B cell (primary cell): ENCODE measurements around the gene APOD. TPM values are rescaled to one million over a fixed set of nuclear protein-coding genes. Genes with fewer than 3 reads are reported as not detected.
"Not testable (repeated sequence)": the region's sequence is repeated elsewhere in the genome, so short reads cannot be mapped to it uniquely, and the experiment has no call there.

Experiments
- ATAC-seq: fragments of 200-7000 bp; cut with Tn5 transposase; one replicate; pipeline ENCODE4 v1.10.0; 2021; ENCODE audit warnings: low read depth, mild to moderate bottlenecking, moderate number of reproducible peaks, moderate library complexity
- CTCF ChIA-PET: fragments of 350-600 bp; sonication (Branson Sonifier 250); formaldehyde crosslinking; loops from one replicate; lab custom pipeline; 2021; ENCODE audit warnings: antibody characterized with exemption, inconsistent platforms; lab: Charles Lee
- POLR2A ChIA-PET: fragments of 350-600 bp; sonication (Branson Sonifier 250); formaldehyde crosslinking; loops from one replicate; lab custom pipeline; 2021; ENCODE audit warnings: antibody characterized with exemption; lab: Charles Lee
- DNase-seq: peaks from one replicate; pipeline ENCODE4 v3.0.0; 2013
- H2AFZ ChIP-seq: 2 replicates; pipeline ENCODE4 v1.6.1; 2012; ENCODE audit warnings: mild to moderate bottlenecking, low read depth, low read length; ENCODE audit not compliant: insufficient read depth, poor library complexity, severe bottlenecking
- H3K27ac ChIP-seq, 2 donors: 1 replicate in 1 of 2; 2 replicates in 1 of 2; pipeline ENCODE4 v1.5.1; 2012 to 2013; ENCODE audit warnings: low read length in 2 of 2, mild to moderate bottlenecking in 2 of 2, moderate library complexity in 1 of 2
- H3K27me3 ChIP-seq, 4 experiments: fragments of 200-600 bp in 1 of 4; sonication (generic) in 1 of 4; replicated peaks in 1 of 4; 1 replicate in 2 of 4; 2 replicates in 2 of 4; pipeline versions ENCODE4 v1.6.1 to v1.7.0; 2013 to 2016; ENCODE audit warnings: low read length in 3 of 4, mild to moderate bottlenecking in 2 of 4, mixed read lengths in 1 of 4, moderate library complexity in 1 of 4; ENCODE audit not compliant: insufficient read depth in 4 of 4, control insufficient read depth in 3 of 4; ENCODE audit errors: control extremely low read depth in 1 of 4
- H3K36me3 ChIP-seq, 2 experiments: replicated peaks in 1 of 2; 1 replicate in 1 of 2; 2 replicates in 1 of 2; pipeline versions ENCODE4 v1.6.1 to v1.7.1; 2013; ENCODE audit warnings: low read length in 1 of 2; ENCODE audit not compliant: insufficient read depth in 2 of 2, control insufficient read depth in 1 of 2; ENCODE audit errors: control extremely low read depth in 1 of 2, extremely low read depth in 1 of 2
- H3K4me1 ChIP-seq, 2 donors: fragments of 200-600 bp in 1 of 2; sonication (generic) in 1 of 2; 1 replicate in 1 of 2; 2 replicates in 1 of 2; pipeline versions ENCODE4 v1.5.1 to v1.6.1; 2013 to 2017; ENCODE audit warnings: low read length in 2 of 2; ENCODE audit not compliant: control insufficient read depth in 2 of 2, insufficient read depth in 2 of 2
- H3K4me2 ChIP-seq: replicated peaks from 2 replicates; pipeline ENCODE3; 2012; ENCODE audit warnings: mild to moderate bottlenecking, low read depth, low read length; ENCODE audit not compliant: poor library complexity, severe bottlenecking
- H3K4me3 ChIP-seq, 5 experiments: fragments of 200-600 bp in 1 of 5; sonication (generic) in 1 of 5; 1 replicate in 3 of 5; 2 replicates in 2 of 5; pipeline versions ENCODE4 v1.5.1 to v1.7.0; 2011 to 2016; ENCODE audit warnings: low read length in 4 of 5, mild to moderate bottlenecking in 4 of 5, low read depth in 2 of 5, control low read depth in 1 of 5, moderate library complexity in 1 of 5; ENCODE audit not compliant: insufficient read depth in 1 of 5; ENCODE audit errors: control extremely low read depth in 1 of 5, extremely low read depth in 1 of 5
- H3K79me2 ChIP-seq: fragments of 200-600 bp; sonication (generic); one replicate; pipeline ENCODE4 v1.6.0; 2016; ENCODE audit warnings: low read length; ENCODE audit not compliant: control insufficient read depth, insufficient read depth
- H3K9ac ChIP-seq: fragments of 200-600 bp; sonication (generic); 2 replicates; pipeline ENCODE4 v1.6.1; 2017; ENCODE audit warnings: mild to moderate bottlenecking, low read length, moderate library complexity
- H3K9me3 ChIP-seq, 3 donors: one replicate each; pipeline versions ENCODE4 v1.6.1 to v1.7.1; 2013; ENCODE audit warnings: low read length in 2 of 3; ENCODE audit not compliant: control insufficient read depth in 2 of 3, insufficient read depth in 1 of 3; ENCODE audit errors: control extremely low read depth in 1 of 3
- H4K20me1 ChIP-seq: 2 replicates; pipeline ENCODE4 v1.6.0; 2012; ENCODE audit warnings: mild to moderate bottlenecking, low read length; ENCODE audit not compliant: insufficient read depth, control insufficient read depth, poor library complexity, severe bottlenecking
- H3K27ac Mint-ChIP-seq: one replicate; pipeline ENCODE4 v1.8.0; 2021; ENCODE audit warnings: mixed read lengths
- H3K27me3 Mint-ChIP-seq: one replicate; pipeline ENCODE4 v1.8.0; 2021; ENCODE audit warnings: mixed read lengths
- H3K4me1 Mint-ChIP-seq: one replicate; pipeline ENCODE4 v1.8.0; 2021; ENCODE audit warnings: mixed read lengths
- H3K4me3 Mint-ChIP-seq: one replicate; pipeline ENCODE4 v1.8.0; 2021; ENCODE audit warnings: mixed read lengths
- H3K9me3 Mint-ChIP-seq: one replicate; pipeline ENCODE4 v1.8.0; 2022; ENCODE audit warnings: mixed read lengths; ENCODE audit not compliant: insufficient read depth
- CTCF ChIP-seq: fragments of 200-600 bp; IDR thresholded peaks from one replicate; pipeline ENCODE4 v1.8.0; 2022; ENCODE audit warnings: antibody characterized with exemption, mild to moderate bottlenecking
- EZH2 ChIP-seq: IDR thresholded peaks from 2 replicates; pipeline ENCODE4 v1.6.1; 2012; ENCODE audit warnings: borderline replicate concordance, low read depth, mild to moderate bottlenecking, moderate library complexity, low read length; ENCODE audit not compliant: insufficient read depth, poor library complexity, severe bottlenecking
- WGBS: methylation state at CpG from one replicate; pipeline ENCODE4 v1.1.5; 2013; ENCODE audit warnings: missing lambda C conversion rate; ENCODE audit not compliant: insufficient coverage; 5-methylcytosine and 5-hydroxymethylcytosine counted together
- intact Hi-C: fragments of 100-400 bp; cut with micrococcal nuclease; formaldehyde crosslinking; loops from one replicate; pipeline ENCODE4 v1.10.0; 2022
- polyA plus RNA-seq: library from polyadenylated mRNA; depleted of rRNA; stranded (reverse); fragments of >200 nt; gene quantifications from 2 replicates; pipeline ENCODE4 v1.2.3, GENCODE V29; 2012
- total RNA-seq, 2 donors: library from RNA; stranded (reverse); fragments of 120-200 nt in 1 of 2; gene quantifications; 1 replicate in 1 of 2; 2 replicates in 1 of 2; pipeline versions ENCODE4 v1.2.3 to v1.2.4, GENCODE V29; 2013 to 2022

Gene APOD
- total and polyA plus RNA-seq, 2 donors (not counting 1 experiment from before 2014, with no cell fraction given), result 0.59 TPM; not detected in 1

GRCh38 chr3:195612075-195612800, 28.5 kb upstream of the APOD start:
- Mint-ChIP-seq H3K9me3 (peaks cover 1% of the 10 kb centered on the region), H3K4me3 (no peak overlapping the region), H3K27ac (no peak overlapping the region), H3K4me1 (peaks cover 3% of the 10 kb centered on the region), H3K27me3 (peaks cover 6% of the 10 kb centered on the region)
- Histone ChIP-seq H3K4me1 (peaks cover 0 to 3% of the 10 kb centered on the region in 2 donors), H3K36me3 (no peaks in the 10 kb centered on the region), H4K20me1 (no peaks in the 10 kb centered on the region), H3K9me3 (peaks cover 0 to 4% (median 1%) of the 10 kb centered on the region in 3 donors), H3K4me2 (no peak overlapping the region), H3K27ac (no peak overlapping the region), H3K27me3 (no peaks in the 10 kb centered on the region), H3K79me2 (no peaks in the 10 kb centered on the region), H3K4me3 (no peak overlapping the region), H3K9ac (no peak overlapping the region), H2AFZ (no peak overlapping the region)
- POLR2A ChIA-PET, result no interaction called here
- WGBS, result 85% methylated on average over 7 of the region's 8 CpGs
- DNase-seq (no peak), ATAC-seq (no peak)
- TF ChIP-seq CTCF (no peak), EZH2 (no peak)
- intact Hi-C loops, result no loop called here
- CTCF ChIA-PET, result no interaction called here

GRCh38 chr3:195609229-195609628, 25.5 kb upstream of the APOD start:
- intact Hi-C loops, result no loop called here
- Mint-ChIP-seq H3K27me3 (peaks cover 6% of the 10 kb centered on the region), H3K4me1 (no peaks in the 10 kb centered on the region), H3K27ac (no peak overlapping the region), H3K4me3 (no peak overlapping the region), H3K9me3 (peaks cover 3% of the 10 kb centered on the region)
- DNase-seq (no peak), ATAC-seq (no peak)
- Histone ChIP-seq H3K27me3 (no peaks in the 10 kb centered on the region), H3K4me2 (no peak overlapping the region), H4K20me1 (no peaks in the 10 kb centered on the region), H3K4me3 (no peak overlapping the region), H3K9me3 (peaks cover 4 to 13% (median 5%) of the 10 kb centered on the region in 3 donors), H3K27ac (no peak overlapping the region), H2AFZ (no peak overlapping the region), H3K9ac (no peak overlapping the region), H3K36me3 (no peaks in the 10 kb centered on the region), H3K4me1 (no peaks in the 10 kb centered on the region), H3K79me2 (no peaks in the 10 kb centered on the region)
- ChIA-PET POLR2A (no interaction called here), CTCF (no interaction called here)
- TF ChIP-seq CTCF (no peak), EZH2 (no peak)
- 50% methylated on average over 1 of the region's 3 CpGs for WGBS

GRCh38 chr3:195601785-195602184, 18.0 kb upstream of the APOD start:
- H3K27ac ChIP-seq, ATAC-seq, H3K4me1 Mint-ChIP-seq, H3K79me2 ChIP-seq, H3K4me2 ChIP-seq, H3K36me3 ChIP-seq, H3K27me3 ChIP-seq, H3K27ac Mint-ChIP-seq, DNase-seq, H3K4me1 ChIP-seq, H3K9ac ChIP-seq, H3K9me3 Mint-ChIP-seq, H3K4me3 ChIP-seq, intact Hi-C loops, H4K20me1 ChIP-seq, H3K4me3 Mint-ChIP-seq, H2AFZ ChIP-seq, POLR2A ChIA-PET, H3K27me3 Mint-ChIP-seq, H3K9me3 ChIP-seq, CTCF ChIA-PET: not testable (repeated sequence)
- 100% methylated on average over 1 of the region's 2 CpGs for WGBS
